Natural killer cell (primary cell): Measurements from ENCODE around the gene AUTS2. TPM values are rescaled to one million over a fixed set of nuclear protein-coding genes. Genes with fewer than 3 reads are reported as not detected.

Source experiments
- ATAC-seq, 3 donors: fragments of 150-1000 bp in 2 of 3; fragments of 200-7000 bp in 1 of 3; cut with Tn5 transposase; 1 replicate in 1 of 3; 2 replicates in 2 of 3; pipeline ENCODE4 v1.10.0; 2021; ENCODE audit warnings: mild to moderate bottlenecking in 2 of 3, moderate library complexity in 2 of 3
- DNase-seq, 2 donors: peaks; one replicate each; pipeline versions ENCODE4 v3.0.0 to v3.0.0-alpha.2; 2013 to 2021; ENCODE audit warnings: mixed read lengths in 1 of 2
- H3K27ac ChIP-seq: one replicate; pipeline ENCODE4 v1.5.1; 2013; ENCODE audit warnings: mild to moderate bottlenecking, low read length
- H3K27me3 ChIP-seq: one replicate; pipeline ENCODE4 v1.6.1; 2013; ENCODE audit warnings: low read length; ENCODE audit not compliant: control insufficient read depth, insufficient read depth
- H3K36me3 ChIP-seq: one replicate; pipeline ENCODE4 v1.6.1; 2013; ENCODE audit warnings: low read length; ENCODE audit not compliant: control insufficient read depth, insufficient read depth
- H3K4me1 ChIP-seq: one replicate; pipeline ENCODE4 v1.6.1; 2013; ENCODE audit warnings: low read length; ENCODE audit not compliant: control insufficient read depth, insufficient read depth
- H3K4me3 ChIP-seq: one replicate; pipeline ENCODE4 v1.5.1; 2013; ENCODE audit warnings: low read length
- H3K9me3 ChIP-seq: one replicate; pipeline ENCODE4 v1.6.1; 2013; ENCODE audit warnings: low read length; ENCODE audit not compliant: control insufficient read depth, insufficient read depth
- H3K27ac Mint-ChIP-seq, 2 donors: one replicate each; pipeline ENCODE4 v1.8.0; 2022; ENCODE audit warnings: mild to moderate bottlenecking in 2 of 2, mixed read lengths in 2 of 2, moderate library complexity in 1 of 2
- H3K27me3 Mint-ChIP-seq, 2 donors: one replicate each; pipeline ENCODE4 v1.8.0; 2022; ENCODE audit warnings: low read depth in 2 of 2, mixed read lengths in 2 of 2
- H3K36me3 Mint-ChIP-seq: one replicate; pipeline ENCODE4 v1.8.0; 2022; ENCODE audit warnings: mixed read lengths
- H3K4me1 Mint-ChIP-seq, 2 donors: one replicate each; pipeline ENCODE4 v1.8.0; 2022; ENCODE audit warnings: mixed read lengths in 2 of 2
- H3K4me3 Mint-ChIP-seq: one replicate; pipeline ENCODE4 v1.8.0; 2022; ENCODE audit warnings: mild to moderate bottlenecking, moderate library complexity, mixed read lengths
- H3K9me3 Mint-ChIP-seq, 2 donors: one replicate each; pipeline ENCODE4 v1.8.0; 2022; ENCODE audit warnings: mixed read lengths in 2 of 2
- WGBS: methylation state at CpG from one replicate; pipeline ENCODE4 v1.1.7; 2013; ENCODE audit warnings: missing lambda C conversion rate; ENCODE audit not compliant: insufficient coverage; 5-methylcytosine and 5-hydroxymethylcytosine counted together
- intact Hi-C: fragments of 100-400 bp; cut with micrococcal nuclease; formaldehyde crosslinking; loops from one replicate; pipeline ENCODE4 v1.14.2; 2022
- total RNA-seq, 4 donors: library from RNA; stranded (reverse); fragments of 120-200 nt in 1 of 4; gene quantifications; one replicate each; pipeline versions ENCODE4 v1.2.3 to v1.2.4, GENCODE V29; 2013 to 2022
- TF ChIP-seq, protein P1 (sequence below): fragments of 200-600 bp; IDR thresholded peaks from one replicate; pipeline ENCODE4 v1.8.0; 2022; ENCODE audit warnings: antibody characterized with exemption

Gene AUTS2
- total RNA-seq, 3 donors from 2014 or later (not counting 1 experiment from before 2014, with no cell fraction given) = 147 to 197 (median 155) TPM

DNA sequence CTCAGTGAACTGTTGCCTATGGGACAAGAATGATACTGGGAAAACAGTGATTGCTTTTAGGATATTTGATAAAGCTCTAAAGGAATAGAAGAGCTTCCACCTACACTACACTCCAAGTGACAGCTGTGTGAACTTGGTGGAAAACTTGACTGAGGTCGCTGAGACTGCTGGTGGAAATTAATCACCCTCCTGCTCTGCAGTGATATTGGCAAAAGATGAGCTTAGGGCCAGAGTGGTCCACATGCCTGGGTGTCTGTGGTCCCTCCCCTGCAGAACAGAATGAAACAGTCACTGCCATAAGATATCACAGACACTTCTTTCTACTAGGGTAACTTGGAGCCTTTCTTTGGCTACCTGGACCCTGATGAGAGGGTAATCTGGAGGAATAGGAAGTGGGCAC is 1151.6 kb downstream of the AUTS2 start:
- WGBS = 73% methylated on average over 1 of the region's 1 CpG

DNA sequence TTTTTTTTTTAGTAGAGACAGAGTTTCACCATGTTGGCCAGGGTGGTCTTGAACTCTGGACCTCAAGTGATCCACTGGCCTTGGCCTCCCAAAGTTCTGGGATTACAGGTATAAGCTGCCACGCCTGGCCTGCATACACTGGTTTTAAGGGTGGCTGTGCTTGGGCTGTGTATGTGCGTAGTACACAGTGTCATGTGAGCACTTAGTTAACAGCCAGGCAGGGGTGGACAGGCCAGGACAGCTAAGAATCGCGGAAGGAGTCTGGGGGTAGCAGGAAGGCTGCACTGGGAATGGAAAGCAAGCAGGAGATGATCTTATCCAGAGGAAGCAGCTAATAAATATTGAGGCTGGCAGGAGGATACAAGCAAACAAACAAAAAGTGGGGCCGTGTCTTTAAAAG is 1153.6 kb downstream of the AUTS2 start:
- Histone ChIP-seq H3K27ac (no peak overlapping the region), H3K27me3 (no peaks in the 10 kb centered on the region), H3K9me3 (no peaks in the 10 kb centered on the region), H3K36me3 (no peaks in the 10 kb centered on the region), H3K4me1 (peaks cover 3% of the 10 kb centered on the region), H3K4me3 (no peak overlapping the region)
- 79% methylated on average over 5 of the region's 5 CpGs for WGBS
- intact Hi-C loops = no loop called here
- DNase-seq = no peak
- Mint-ChIP-seq H3K36me3 (no peaks in the 10 kb centered on the region), H3K9me3 (no peaks in the 10 kb centered on the region), H3K4me1 (peaks cover 72 to 78% of the 10 kb centered on the region in 2 donors), H3K4me3 (no peak overlapping the region), H3K27ac (peak overlapping the region; percentile 56 to 82), H3K27me3 (no peaks in the 10 kb centered on the region)
- TF ChIP-seq, protein P1, sequence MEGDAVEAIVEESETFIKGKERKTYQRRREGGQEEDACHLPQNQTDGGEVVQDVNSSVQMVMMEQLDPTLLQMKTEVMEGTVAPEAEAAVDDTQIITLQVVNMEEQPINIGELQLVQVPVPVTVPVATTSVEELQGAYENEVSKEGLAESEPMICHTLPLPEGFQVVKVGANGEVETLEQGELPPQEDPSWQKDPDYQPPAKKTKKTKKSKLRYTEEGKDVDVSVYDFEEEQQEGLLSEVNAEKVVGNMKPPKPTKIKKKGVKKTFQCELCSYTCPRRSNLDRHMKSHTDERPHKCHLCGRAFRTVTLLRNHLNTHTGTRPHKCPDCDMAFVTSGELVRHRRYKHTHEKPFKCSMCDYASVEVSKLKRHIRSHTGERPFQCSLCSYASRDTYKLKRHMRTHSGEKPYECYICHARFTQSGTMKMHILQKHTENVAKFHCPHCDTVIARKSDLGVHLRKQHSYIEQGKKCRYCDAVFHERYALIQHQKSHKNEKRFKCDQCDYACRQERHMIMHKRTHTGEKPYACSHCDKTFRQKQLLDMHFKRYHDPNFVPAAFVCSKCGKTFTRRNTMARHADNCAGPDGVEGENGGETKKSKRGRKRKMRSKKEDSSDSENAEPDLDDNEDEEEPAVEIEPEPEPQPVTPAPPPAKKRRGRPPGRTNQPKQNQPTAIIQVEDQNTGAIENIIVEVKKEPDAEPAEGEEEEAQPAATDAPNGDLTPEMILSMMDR = no peak
- ATAC-seq = no peak

More for the DNA sequence above, 1151.6 kb downstream of the AUTS2 start:
- TF ChIP-seq, protein P1 = no peak
- Mint-ChIP-seq H3K27me3 (no peaks in the 10 kb centered on the region), H3K4me3 (no peak overlapping the region), H3K36me3 (no peaks in the 10 kb centered on the region), H3K4me1 (peaks cover 67 to 85% of the 10 kb centered on the region in 2 donors), H3K27ac (peak overlapping the region in 1 of 2 donors; percentile 57), H3K9me3 (no peaks in the 10 kb centered on the region)
- no peak overlapping the region for H3K27ac ChIP-seq
- no peaks in the 10 kb centered on the region for H3K36me3 ChIP-seq
- ATAC-seq (no peak), DNase-seq (no peak)
- H3K4me1 ChIP-seq = peaks cover 3% of the 10 kb centered on the region
- no peak overlapping the region for H3K4me3 ChIP-seq
- H3K9me3 ChIP-seq = no peaks in the 10 kb centered on the region
- intact Hi-C loops = no loop called here
- no peaks in the 10 kb centered on the region for H3K27me3 ChIP-seq

DNA sequence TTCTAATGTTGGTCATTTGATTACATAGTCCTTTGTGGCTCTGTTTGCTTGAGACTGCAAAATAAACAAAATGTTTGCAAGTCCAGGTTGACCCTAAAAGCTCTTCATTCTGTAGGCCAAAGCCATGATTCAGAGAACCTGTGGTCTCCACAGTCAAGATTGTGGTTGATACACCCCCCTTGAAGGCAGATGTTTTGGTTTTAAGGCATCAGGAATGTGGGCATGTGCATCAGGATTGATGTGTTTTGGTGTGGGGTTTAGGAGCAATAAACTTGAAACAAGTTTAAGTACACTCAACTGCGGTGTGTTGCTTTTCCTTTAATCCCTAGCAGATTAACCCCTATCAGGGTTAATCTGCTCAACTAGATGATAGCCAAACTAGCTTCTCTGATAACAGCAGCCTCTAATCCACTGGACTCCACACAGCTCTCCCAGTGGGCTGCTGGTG is 1154.5 kb downstream of the AUTS2 start:
- ATAC-seq = no peak
- H3K4me3 ChIP-seq = no peak overlapping the region

More for the DNA sequence above, 1154.5 kb downstream of the AUTS2 start:
- H3K27me3 ChIP-seq = no peaks in the 10 kb centered on the region
- WGBS = 91% methylated on average over 1 of the region's 1 CpG
- no peak overlapping the region for H3K27ac ChIP-seq
- H3K27me3 Mint-ChIP-seq = no peaks in the 10 kb centered on the region
- DNase-seq = no peak
- H3K36me3 Mint-ChIP-seq = no peaks in the 10 kb centered on the region
- intact Hi-C loops = no loop called here
- H3K9me3 Mint-ChIP-seq = no peaks in the 10 kb centered on the region
- H3K9me3 ChIP-seq = no peaks in the 10 kb centered on the region
- H3K4me1 Mint-ChIP-seq = peaks cover 77 to 82% of the 10 kb centered on the region in 2 donors
- H3K36me3 ChIP-seq = no peaks in the 10 kb centered on the region
- H3K4me3 Mint-ChIP-seq = no peak overlapping the region
- TF ChIP-seq, protein P1 = no peak
- H3K27ac Mint-ChIP-seq = peak overlapping the region; percentile 14 to 82
- H3K4me1 ChIP-seq = peaks cover 3% of the 10 kb centered on the region
